ENCODE results near the gene SMIM35.

DNA sequence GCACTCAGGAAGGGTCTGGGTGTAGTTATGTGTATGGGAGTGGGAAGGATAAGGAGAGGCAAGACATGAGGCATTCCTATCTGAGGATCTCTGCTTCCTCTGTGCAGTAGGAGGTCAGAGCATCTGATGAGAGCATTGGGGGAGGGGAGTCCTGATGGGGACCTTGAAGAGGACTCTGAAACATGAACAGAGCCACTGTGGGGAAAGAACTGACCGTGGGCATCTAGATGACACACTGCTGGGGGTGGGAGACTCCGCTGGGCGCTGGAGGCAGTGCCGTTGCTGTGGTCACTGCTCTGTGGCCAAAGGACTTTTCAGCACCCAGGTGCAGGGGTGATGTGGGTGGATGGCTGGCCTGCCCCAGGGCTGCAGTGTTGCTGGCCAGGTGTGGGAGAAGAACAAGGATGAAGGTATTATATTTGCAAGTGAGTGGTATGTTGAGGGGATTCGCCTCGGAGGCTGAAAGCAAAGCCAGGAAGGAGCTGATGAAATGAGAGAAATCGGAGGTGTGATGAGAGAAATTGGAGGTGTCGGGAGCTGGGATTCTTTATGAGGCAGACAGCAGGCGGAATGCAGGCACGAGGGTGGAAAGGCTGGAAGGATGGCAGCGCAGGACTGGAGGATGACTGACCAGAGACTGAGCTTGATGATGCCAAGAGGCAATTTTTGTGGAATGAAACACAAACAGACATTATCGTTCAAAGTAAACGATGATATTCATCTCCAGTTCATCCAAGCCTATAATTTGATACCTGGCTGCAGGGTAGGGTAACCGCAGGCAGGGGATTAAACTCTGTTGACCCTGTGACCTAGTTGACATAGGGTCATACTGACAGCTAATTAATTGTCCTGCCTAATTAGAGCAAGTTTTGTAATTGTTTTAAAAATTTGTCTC is 29.3 kb downstream of the SMIM35 start:
- TF ChIP-seq, protein P1, sequence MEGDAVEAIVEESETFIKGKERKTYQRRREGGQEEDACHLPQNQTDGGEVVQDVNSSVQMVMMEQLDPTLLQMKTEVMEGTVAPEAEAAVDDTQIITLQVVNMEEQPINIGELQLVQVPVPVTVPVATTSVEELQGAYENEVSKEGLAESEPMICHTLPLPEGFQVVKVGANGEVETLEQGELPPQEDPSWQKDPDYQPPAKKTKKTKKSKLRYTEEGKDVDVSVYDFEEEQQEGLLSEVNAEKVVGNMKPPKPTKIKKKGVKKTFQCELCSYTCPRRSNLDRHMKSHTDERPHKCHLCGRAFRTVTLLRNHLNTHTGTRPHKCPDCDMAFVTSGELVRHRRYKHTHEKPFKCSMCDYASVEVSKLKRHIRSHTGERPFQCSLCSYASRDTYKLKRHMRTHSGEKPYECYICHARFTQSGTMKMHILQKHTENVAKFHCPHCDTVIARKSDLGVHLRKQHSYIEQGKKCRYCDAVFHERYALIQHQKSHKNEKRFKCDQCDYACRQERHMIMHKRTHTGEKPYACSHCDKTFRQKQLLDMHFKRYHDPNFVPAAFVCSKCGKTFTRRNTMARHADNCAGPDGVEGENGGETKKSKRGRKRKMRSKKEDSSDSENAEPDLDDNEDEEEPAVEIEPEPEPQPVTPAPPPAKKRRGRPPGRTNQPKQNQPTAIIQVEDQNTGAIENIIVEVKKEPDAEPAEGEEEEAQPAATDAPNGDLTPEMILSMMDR (IDR thresholded peaks at IDR 0.05; ENCODE audit: low read length) = no peak
- no peak for TF ChIP-seq EZH2 (IDR thresholded peaks at IDR 0.05; ENCODE audit: borderline replicate concordance, low read length)
